ENCODE data around the gene DLGAP1. TPM values are rescaled to one million over a fixed set of nuclear protein-coding genes. Genes with fewer than 3 reads are reported as not detected.

The DLGAP1 gene
- total and polyA plus RNA-seq, 10 of the 15 experiments (the other 5 are each of a cell fraction or from before 2014, with no cell fraction given) = 0.23 to 27.6 (median 1.9) TPM

DNA sequence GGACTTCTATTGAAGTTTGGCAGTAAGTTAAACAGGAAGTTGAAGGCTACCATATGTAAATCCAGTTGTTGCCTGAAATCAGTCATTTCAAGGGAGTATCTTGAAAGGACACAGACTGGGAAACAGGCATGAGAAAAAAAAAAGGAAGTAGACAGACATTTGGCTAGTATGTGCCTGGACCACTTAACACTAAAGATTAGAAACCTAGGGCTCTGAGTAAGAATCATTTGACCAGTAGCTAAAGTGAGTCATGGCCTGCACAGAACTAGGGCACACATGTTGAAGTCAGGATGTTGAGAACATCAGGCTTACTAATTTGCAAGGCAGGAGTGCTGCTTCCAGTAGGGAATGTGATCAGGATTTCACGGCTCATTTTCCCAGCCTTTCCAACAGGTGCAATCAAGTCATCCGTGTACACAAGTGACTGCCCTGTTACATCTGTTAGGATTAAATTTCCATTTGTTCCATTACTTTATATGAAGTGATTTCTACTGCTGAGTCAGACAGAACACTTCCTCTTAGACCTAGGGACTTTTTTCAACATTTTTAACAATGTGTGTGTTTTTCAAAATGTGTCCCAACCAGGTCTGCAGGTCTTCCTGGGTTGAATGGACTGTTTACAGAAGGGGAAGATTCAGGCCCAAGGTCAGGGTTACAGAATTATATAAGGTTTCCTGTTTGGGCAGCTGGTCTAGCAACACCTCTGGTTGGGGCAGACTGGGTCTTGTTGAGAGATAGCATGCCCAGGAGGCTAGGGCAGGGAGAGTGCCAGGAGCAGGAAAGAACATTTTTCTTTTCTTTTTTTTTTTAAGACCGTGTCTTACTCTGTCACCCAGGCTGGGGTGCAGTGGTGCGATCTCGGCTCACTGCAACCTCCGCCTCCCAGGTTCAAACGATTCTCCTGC lies 859.5 kb downstream of the DLGAP1 start (continued):
- TF ChIP-seq CREM (IDR thresholded peaks at IDR 0.05; ENCODE audit: low read depth) (0 out of 2 replicates have a peak, but pooled peaks have one; percentile 12), SIN3A (IDR thresholded peaks at IDR 0.05; ENCODE audit: low read depth, low read length) (no peak), MTA2 (IDR thresholded peaks at IDR 0.05; ENCODE audit: low read depth) (no peak; the same call in 1 of the 2 replicates), ZBED1 (IDR thresholded peaks at IDR 0.05; ENCODE audit: borderline replicate concordance) (no peak), EGR1 (IDR thresholded peaks at IDR 0.05; ENCODE audit: borderline replicate concordance in 1 of 2, low read depth in 2 of 2, low read length in 2 of 2) (no peak), MLLT1 (IDR thresholded peaks at IDR 0.05) (no peak), TBL1XR1 (IDR thresholded peaks at IDR 0.05; ENCODE audit: low read depth, low read length) (no peak), CREB1 (IDR thresholded peaks at IDR 0.05; ENCODE audit: low read depth) (no peak)
- TF ChIP-seq, protein P1, sequence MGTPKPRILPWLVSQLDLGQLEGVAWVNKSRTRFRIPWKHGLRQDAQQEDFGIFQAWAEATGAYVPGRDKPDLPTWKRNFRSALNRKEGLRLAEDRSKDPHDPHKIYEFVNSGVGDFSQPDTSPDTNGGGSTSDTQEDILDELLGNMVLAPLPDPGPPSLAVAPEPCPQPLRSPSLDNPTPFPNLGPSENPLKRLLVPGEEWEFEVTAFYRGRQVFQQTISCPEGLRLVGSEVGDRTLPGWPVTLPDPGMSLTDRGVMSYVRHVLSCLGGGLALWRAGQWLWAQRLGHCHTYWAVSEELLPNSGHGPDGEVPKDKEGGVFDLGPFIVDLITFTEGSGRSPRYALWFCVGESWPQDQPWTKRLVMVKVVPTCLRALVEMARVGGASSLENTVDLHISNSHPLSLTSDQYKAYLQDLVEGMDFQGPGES (IDR thresholded peaks at IDR 0.05) = no peak
